ENCODE data around the gene PIK3R1.

DNA sequence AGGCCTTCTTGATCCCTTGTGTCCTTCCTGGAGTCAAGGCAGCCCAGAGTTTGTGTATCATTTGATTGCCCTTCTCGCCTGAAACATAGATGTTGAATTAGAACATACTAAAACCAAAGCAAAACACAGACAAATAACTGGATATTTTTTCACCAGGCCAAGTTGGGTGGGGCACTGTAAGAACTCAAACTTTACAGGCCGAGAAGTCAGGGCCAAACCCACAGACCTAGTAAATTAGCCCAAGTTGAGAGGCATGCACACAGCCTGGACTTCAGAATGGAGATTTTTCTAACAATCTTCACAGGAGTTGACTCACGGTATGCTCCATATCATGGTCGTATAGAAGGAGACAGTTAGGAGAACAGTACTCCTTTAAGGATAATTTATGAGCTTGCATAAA, 121.7 kb downstream of the PIK3R1 start:
- TF ChIP-seq, protein P1, sequence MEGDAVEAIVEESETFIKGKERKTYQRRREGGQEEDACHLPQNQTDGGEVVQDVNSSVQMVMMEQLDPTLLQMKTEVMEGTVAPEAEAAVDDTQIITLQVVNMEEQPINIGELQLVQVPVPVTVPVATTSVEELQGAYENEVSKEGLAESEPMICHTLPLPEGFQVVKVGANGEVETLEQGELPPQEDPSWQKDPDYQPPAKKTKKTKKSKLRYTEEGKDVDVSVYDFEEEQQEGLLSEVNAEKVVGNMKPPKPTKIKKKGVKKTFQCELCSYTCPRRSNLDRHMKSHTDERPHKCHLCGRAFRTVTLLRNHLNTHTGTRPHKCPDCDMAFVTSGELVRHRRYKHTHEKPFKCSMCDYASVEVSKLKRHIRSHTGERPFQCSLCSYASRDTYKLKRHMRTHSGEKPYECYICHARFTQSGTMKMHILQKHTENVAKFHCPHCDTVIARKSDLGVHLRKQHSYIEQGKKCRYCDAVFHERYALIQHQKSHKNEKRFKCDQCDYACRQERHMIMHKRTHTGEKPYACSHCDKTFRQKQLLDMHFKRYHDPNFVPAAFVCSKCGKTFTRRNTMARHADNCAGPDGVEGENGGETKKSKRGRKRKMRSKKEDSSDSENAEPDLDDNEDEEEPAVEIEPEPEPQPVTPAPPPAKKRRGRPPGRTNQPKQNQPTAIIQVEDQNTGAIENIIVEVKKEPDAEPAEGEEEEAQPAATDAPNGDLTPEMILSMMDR (IDR thresholded peaks at IDR 0.05): no peak
- no peak for TF ChIP-seq POLR2A (IDR thresholded peaks at IDR 0.05)
